CD4-positive, alpha-beta T cell treated with Interleukin-2 at 100 ng/mL for 4 hours (primary cell): ENCODE data around the gene ASTN2.

Source experiments
- DNase-seq: peaks from one replicate; pipeline ENCODE4 v3.0.0-alpha.2; 2020; ENCODE audit warnings: low spot score

The ASTN2 gene

DNA sequence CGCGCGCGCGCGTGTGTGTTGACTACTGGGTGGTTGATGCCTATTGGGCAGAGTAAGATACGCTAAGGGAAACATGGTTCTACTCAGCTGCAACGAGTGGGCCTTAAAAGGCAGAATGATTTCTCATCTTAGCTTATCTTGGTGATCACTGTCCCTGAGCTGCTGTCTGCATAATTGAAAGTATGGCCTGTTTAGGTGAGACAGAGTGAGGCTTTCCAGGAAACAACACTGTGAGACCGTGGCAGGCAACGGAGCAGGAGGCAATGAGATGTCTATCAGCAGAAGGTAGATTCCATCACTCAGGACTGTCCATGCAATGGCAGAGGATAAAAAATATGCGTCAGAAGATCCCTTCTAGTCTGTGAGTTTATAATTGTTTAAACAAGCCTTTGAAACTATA is 450.6 kb downstream of the ASTN2 start:
- no peak for DNase-seq

DNA sequence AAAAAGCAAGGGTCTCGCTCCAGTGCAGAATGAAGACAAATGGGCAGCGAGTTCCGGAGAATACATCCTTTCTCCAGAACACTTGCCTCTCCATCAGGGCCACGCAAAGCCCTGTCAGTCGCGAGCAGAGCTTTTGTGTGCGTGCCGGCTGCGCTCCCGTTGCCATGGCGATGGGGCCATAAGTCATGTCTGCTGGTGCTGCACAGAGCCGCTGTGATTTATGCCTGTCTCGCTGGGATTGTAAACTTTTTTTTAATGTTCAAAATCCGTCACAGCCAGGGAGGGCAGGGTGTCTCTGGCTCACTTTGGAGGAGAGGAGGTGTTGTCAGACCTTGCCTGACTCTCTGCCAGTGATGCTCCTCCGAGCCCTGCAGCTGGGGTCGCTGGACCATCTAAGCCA is 455.0 kb downstream of the ASTN2 start:
- DNase-seq = no peak

DNA sequence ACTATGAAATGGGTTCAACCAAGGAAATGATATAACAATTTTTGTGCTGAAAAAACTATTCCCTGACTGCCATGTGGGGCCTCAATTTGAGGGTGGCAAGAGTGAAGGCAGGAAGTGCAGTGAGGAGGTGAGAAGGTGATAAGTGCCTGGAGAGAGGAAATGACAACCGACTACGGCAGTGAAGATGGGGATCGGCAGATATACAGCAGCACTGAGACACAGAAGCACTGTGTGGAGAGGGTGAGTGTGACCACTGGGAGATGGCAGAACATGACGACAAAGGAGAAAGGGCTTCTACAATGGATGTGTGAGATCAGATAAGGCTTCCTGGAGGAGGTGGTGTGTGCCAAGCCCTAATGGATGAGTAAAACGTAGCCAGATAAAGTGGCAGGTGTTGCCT is 456.0 kb downstream of the ASTN2 start:
- DNase-seq = no peak

DNA sequence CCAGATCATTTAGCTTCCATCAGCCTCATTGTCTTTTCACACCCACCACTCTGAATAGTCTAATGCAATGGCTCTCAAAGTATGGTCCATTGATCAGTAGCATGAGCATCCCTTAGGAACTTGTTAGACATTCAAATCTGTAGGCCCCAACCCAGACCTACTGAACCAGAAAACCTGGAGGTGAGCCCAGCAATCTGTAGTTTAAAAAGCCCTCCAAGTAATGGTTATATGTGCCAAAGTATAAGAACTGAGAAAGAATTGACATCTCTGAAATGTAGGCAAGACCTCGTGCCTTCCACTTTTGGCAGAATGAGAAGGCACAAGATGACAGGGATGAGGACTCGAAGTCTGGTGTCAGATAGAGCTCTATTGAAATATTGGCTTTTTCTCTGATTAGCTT is 460.1 kb downstream of the ASTN2 start:
- DNase-seq = no peak

DNA sequence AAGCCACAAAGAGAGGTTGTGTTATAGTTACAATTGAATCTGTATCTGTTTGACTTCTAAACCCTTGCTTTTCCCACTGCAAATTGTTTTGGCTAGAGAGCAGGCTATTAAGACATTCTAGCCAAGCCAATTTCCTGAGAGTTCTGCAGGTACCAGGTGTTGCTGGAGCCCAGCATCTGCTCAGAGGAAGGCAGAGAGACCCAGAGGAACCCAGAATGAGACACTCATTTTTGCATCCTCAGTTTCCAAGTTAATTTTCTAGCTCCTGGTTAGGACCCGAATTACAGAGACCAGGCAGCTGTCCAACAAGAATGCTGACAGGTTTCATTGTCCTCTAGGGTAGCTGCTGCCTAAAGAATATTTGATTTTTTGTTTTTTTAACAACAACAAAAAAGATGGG is 461.6 kb downstream of the ASTN2 start:
- DNase-seq = no peak

DNA sequence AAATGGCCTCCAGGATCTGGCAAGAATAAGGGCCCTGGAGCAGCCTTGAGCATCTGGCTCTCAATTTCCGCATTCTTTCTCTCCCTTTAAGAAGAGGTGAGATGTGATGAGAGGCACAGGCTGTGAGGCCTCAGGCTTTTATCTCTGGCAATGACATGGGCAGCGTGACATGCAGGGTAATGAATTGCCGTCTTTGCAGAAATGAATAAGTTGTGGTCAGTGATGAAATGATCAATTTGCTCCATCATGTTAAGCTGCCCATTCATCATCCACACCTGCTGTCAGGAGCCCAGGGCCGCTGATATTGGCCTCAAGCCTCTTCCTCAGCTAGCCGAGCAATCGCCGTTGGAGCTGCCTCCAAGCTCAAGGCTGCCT is 462.4 kb downstream of the ASTN2 start:
- DNase-seq = no peak

DNA sequence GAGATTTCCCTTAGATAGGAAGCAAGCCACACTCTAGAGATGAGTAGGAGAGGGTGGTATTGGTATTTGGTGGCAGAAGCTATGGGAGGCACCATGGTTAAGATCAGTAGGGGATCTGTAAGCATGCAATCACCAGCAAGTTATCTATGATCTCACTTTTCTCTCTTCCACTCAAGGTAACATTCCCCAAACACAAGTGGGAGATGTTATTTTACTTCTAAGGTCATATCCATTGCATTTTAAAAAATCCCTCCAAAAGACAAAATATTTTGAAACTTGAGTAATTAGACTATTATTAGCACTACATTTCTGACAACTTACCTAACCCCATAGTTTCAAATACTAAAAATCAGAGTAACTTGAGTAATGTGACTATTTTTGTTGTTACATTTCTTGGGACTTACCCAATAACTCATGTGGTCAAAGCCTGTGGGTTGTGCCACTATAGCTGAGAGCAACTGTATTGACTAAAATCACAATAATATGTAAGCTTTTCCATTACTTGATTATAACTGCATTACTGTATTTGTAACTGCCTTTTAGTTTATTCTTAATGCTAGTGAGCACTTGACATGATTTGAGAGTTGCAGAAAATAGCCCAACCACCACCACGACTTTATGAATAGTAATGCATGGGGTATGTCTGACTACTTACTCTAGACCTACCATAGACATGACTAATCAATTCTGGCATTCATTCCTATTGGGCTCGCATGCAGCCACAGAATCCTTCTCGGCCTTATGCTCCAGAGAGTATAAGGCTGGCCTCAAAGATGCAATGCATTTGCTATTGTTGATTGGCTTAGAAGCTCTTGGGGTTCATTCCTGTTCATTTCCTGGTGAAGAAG is 463.0 kb downstream of the ASTN2 start:
- no peak for DNase-seq

DNA sequence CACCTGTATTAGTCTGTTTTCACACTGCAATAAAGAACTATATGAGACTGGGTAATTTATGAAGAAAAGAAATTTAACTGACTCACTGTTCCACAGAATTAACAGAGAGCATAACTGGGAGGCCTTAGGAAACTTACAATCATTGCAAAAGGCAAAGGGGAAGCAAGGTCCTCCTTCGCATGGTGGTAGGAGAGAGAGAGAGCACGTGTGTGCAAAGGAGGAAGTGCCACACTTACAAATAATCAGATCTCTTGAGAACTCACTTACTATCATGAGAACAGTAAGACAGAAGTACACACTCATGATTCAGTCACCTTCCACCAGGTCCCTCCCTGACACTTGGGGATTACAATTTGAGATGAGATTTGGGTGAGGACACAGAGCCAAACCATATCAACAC is 469.0 kb downstream of the ASTN2 start:
- DNase-seq = no peak

DNA sequence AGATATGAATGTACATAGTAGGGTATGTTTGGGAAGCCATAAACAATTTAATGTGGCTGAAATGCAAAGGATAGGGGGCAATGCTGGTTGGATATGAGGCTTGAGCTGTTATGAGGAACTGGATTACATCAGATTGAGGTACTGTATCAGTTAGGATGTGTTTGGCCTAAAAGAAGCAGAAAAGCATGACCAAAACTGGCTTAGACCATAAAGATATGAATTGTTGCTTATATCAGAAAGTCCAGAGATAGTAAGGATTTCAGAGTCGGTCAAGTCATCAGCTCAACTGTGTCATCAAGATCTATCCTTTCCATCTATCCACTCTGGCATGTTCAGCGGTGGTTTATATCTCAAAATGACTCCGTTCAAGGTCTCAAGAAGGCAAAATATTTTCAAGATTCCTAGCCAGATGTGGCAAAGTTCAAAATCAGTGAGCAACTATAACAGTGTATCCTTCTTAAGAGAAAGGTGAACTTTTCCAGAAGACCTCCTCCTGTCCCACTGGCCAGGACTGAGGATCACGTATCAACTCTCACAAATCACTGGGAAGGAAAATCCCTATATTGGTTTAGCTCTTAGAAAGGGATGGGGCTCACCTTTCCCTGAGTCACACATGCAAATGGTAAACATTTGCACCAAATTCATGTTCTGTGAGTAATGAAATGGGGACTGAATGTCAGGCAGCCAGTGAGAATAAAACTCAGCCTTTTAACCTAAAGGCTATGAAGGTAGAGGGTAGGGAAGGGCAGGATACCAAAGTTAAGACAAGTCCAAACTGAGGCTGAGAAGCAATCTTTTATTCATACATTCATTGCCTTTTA is 469.9 kb downstream of the ASTN2 start:
- DNase-seq = no peak

DNA sequence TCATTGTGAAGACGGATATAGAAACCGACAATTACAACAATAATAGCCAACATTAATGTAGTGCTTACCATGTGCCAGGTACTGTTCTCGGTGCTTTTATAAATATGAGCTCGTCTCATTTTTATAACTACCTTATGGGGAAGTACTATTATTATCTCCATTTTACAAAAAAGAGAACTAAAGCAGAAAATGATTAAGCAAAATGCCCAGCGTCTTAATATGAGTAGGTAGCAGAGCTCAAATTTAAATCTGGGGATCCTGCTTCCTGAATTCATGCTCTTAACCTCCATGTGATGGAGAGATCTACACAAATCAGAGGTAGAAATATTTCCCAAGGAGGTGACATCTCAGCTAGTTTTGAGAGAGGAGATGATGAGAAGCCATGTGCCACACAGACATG is 470.9 kb downstream of the ASTN2 start:
- no peak for DNase-seq

DNA sequence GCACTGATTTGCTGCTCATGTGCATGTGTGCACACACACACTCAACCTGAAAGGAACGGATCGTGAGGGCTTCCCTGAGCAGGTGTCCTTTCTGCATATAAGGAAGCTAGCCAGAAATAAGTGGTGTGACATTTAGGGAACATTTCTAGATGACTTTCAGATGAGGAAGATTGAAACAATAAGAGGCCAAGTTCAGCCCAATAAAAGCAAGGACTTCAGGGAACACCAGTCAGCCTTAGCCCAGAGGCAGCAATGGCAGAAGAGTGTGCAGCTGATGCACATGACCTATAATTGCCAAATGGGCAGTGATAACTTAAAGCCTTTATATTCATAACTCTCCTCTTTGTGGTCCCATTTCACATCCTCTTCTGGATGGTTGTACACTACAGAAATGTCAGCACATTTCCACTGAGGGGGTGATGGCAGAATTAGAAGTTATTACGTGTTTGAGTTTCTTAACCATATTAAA is 472.2 kb downstream of the ASTN2 start:
- no peak for DNase-seq

DNA sequence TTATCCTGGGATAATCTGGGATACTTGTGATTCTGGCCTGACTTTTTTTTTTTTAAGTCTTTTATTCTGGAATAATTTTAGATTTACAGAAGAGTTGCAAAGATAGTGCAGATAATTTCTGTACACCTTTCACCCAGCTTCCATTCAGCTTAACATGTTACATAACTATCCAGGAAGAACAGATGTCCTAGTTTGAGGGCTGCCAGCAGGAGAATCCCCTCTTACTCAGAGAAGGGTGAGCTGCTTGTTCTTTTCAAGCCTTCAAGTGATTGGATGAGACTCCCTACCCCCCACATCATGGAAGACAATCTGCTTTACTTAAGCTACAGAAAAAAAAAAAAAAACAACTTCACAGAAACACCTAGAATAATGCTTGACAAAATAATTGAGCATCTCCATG is 473.6 kb downstream of the ASTN2 start:
- no peak for DNase-seq

DNA sequence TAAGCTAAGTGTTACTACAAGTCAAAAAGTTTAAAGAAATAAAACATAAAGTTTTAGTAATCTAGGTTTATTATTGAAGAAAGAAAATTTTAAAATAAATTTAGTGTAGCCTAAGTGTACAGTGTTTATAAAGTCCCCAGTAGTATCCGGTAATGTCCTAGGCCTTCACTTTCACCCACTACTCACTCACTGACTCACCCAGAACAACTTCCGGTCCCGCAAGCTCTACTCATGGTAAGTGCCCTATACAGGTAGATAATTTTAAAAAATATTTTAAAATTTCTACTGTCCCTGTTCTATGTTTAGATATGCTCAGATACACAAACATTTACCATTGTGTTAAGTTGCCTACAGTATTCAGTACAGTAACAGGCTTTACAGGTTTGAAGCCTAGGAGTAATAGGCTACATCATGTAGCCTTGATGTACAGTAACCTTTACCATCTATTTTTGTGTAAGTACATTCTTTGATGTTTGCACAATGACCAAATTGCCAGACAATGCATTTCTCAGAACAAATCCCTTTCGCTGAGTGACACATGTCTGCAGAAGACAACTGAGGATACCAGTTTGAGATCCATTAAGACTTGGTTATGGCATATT is 474.1 kb downstream of the ASTN2 start:
- no peak for DNase-seq

DNA sequence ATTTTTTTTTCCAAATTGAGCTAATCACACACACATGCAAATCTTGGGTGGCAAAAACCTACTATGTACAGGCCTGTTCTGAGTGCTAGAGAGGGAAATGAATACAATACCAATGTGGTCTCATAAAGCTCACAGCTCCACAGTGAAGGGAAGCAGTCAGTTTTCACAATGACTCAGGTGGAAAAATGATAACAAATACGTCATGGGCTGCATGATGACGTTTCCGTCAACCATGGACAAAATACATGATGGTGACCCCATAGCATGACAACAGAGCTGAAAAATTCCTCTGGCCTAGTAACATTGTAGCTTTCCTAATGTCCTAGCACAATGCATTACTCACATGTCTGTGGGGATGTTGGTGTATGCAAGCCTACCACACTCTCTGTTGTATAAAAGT is 475.2 kb downstream of the ASTN2 start:
- no peak for DNase-seq

DNA sequence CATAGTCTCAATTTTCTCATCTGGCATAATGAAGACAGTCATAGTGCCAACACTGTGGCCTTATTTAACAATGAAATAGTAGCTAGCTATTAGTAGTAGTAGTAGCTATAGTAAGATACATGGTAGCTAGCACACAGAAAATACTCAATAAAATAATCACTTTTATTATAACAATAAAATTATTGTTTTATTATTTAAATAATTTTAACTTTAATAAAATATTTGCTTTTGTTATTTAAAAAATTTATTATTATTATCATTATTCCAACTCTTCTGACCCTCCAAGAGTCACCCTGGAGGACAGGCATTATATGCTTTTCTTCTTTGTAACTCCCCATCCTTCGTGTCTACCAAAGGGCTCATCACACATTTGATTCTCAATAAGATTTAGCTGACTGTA is 475.7 kb downstream of the ASTN2 start:
- no peak for DNase-seq

DNA sequence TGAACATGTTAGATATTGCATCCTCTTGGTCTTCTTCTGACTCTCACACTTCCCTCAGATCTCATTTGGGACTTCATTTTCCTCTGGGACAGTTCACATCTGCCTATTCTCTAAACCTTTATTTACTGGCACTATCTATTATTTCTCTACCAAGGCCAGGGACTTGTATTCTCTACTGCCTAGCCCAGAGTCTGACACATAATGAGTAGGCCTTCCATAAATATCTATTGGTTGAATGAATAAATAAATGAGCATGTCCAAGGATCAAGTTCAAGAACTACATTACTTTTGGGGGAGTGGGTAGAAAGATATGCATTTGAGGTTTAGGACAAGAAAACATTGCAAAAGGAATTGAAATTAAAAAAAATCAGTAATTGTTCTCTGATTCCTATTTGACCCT is 477.5 kb downstream of the ASTN2 start:
- DNase-seq = no peak

DNA sequence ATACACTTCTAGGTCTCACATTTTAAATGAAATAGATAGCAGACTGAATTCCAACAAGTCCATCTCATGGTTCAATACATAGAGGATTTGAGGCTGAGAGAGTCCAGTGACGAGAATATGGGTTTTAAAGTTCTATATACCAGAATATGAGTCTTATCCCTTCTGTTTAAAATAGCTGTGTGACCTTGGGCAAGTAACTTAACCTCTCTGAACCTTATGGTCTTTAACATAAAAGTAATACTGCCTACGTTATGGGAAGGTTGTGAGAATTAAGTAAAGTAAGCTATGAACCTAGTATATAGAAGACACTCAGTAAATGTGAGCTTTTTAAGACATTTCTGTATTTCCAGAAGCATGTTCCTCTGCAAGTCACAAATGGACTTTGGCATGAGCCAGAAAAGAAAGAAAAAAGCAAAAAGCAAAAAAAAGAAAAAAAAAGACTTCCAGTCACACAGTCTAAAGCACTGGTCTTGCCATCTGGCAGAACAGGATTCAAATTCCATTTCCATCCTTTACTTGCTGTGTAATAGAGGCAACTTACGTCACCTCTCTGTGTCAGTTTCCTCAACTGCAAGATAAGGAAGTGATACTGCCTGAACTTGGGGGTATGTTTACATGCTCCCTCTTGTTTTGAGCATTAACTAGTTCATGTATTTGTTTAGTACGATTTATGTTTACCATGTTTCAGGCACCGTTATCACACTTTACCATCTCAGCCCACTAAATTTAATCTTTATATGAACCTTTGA is 479.5 kb downstream of the ASTN2 start:
- DNase-seq = no peak

DNA sequence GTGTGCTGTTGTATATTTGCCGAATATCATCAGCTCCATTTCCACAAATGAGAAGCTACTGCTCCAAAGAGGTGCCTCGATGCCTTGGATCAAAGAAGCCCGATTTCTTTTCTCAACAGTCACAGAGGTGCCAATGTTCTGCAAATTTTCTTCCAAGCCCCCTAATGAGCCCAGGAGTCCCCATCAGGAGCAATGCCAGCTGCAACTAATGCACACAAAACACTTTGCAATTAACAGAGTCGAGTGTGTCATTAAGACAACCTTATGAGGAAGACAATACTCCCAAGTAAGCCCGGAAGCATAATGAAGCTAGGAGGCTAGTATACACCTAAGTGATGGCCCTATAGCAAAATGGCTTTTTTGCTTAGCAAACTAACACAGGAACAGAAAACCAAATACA is 480.7 kb downstream of the ASTN2 start:
- no peak for DNase-seq

DNA sequence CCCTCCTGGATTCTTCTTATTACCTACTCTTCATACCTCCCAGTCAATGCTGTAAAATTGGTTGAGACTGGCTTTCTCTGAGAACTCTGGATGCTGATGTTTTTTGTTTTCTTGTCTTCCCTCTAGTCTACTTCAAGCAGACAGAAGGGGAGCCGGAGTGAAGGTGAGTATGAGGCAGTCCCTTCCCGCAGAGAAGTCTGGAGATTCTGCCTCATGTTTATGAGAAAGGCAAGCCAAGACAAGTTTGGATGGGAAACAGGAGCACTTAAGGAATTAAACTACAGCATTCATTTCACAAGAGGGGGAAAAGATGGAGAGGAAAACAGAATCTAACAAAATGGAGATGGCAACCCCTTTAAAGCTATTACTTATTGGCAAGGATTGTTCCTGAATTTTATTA is 481.6 kb downstream of the ASTN2 start:
- no peak for DNase-seq

DNA sequence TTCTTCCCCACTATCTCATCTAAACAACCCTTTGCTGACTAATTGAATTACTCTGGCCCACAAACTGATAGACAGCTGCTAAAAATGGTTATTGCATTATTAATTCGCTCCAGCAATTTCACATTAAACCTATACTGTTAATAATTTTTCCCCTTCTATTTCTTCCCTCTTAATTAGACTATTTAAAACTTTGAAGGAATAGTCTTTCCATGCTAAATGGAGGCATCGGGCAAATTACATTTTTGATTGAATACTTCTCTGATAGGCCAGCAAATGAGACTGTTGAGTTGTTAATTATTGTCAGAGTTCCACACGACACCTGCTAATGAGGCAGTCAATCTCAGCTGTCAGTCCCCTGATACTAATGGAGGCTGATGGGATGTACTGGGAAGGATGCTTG is 485.2 kb downstream of the ASTN2 start:
- DNase-seq = no peak

DNA sequence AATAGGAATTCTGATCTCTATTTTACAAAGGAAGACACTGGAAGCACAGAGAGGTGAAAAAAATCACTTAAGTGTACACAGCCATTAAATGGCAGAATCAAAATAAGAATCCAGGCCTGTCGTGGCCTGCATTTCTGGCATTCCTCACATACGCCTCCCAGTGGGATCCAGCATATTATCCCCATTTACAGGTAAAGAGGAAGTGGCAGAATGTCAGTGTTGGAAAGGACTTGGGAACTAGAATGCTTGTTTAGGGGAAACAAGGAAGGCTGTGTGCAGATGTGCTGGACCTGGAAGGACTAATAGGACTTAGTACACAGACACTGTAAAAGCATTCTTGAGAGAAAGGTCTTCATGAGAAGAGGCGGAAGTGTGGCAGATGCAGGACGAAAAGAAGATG is 486.0 kb downstream of the ASTN2 start:
- DNase-seq = no peak

DNA sequence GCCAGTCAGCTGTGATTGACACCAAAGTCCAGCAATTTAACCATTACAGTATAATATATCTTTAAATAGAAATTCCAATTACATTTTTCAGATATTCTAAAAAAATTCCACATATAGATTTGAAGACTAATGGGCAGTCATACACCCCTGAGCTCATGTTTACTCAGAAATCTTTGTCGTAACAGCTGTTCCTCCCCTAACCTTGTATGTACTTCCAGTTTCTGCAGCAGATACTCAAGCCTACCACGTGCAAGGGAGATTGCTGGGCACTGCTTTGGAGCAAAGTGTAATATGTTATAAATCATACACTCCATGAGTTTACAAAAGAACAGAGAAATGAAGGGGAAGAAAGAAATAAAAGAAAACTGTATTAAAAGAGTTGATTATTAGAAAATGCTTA is 486.6 kb downstream of the ASTN2 start:
- no peak for DNase-seq
